CD1c-positive myeloid dendritic cell (primary cell): ENCODE results near the gene AMDHD1.

Experiments used
- DNase-seq: peaks from one replicate; pipeline ENCODE4 v3.0.0-alpha.2; 2016; ENCODE audit errors: extremely low spot score

Gene AMDHD1

GRCh38 chr12:95995238-95996031 is 52.3 kb downstream of the AMDHD1 start:
- DNase-seq = no peak

GRCh38 chr12:95996034-95996658 is 53.0 kb downstream of the AMDHD1 start, which contains the start of gene HAL:
HAL (minus strand) TSS chr12:95996344; CDS start chr12:95995910, 434 bp downstream.
- peak; percentile 76 for DNase-seq

- DNase-seq = no peak
Measured at GRCh38 chr12:95997276-95997675, 54.1 kb downstream of the AMDHD1 start.

- no peak for DNase-seq
Measured at GRCh38 chr12:95997911-95998510, 54.9 kb downstream of the AMDHD1 start.

- DNase-seq = peak; percentile 64
Measured at GRCh38 chr12:95998611-95999286, 55.6 kb downstream of the AMDHD1 start.

GRCh38 chr12:95999484-95999883 is 56.4 kb downstream of the AMDHD1 start:
- DNase-seq = no peak

- DNase-seq = no peak
Measured at GRCh38 chr12:96000858-96001257, 57.7 kb downstream of the AMDHD1 start.

- no peak for DNase-seq
Measured at GRCh38 chr12:96006727-96007126, 63.6 kb downstream of the AMDHD1 start.

GRCh38 chr12:96007729-96008128 is 64.6 kb downstream of the AMDHD1 start:
- DNase-seq = no peak

- no peak for DNase-seq
Measured at GRCh38 chr12:96014943-96015599, 71.9 kb downstream of the AMDHD1 start.

- peak; percentile 38 for DNase-seq
Measured at GRCh38 chr12:96015672-96016071, 72.5 kb downstream of the AMDHD1 start.
